Tibial nerve (tissue), 4 donors: ENCODE results near the gene GLRX5.

Experiments
- EP300 ChIP-seq, 2 donors: sonication (generic); formaldehyde crosslinking; IDR thresholded peaks; one replicate each; pipeline ENCODE4 v1.6.1; 2017; ENCODE audit warnings: antibody characterized with exemption in 2 of 2, mild to moderate bottlenecking in 1 of 2
- POLR2A ChIP-seq, 2 donors: fragments of 450-650 bp; IDR thresholded peaks; one replicate each; pipeline ENCODE4 v1.6.1; 2017; ENCODE audit warnings: antibody characterized with exemption in 2 of 2, mild to moderate bottlenecking in 2 of 2, moderate library complexity in 2 of 2
- TF ChIP-seq, protein P1 (sequence below), 5 experiments: fragments of 200-600 bp in 3 of 5; fragments of 450-650 bp in 2 of 5; sonication (generic) in 3 of 5; IDR thresholded peaks; one replicate each; pipeline ENCODE4 v1.5.1; 2016 to 2019; ENCODE audit warnings: antibody characterized with exemption in 5 of 5, mild to moderate bottlenecking in 3 of 5, moderate library complexity in 2 of 5

DNA sequence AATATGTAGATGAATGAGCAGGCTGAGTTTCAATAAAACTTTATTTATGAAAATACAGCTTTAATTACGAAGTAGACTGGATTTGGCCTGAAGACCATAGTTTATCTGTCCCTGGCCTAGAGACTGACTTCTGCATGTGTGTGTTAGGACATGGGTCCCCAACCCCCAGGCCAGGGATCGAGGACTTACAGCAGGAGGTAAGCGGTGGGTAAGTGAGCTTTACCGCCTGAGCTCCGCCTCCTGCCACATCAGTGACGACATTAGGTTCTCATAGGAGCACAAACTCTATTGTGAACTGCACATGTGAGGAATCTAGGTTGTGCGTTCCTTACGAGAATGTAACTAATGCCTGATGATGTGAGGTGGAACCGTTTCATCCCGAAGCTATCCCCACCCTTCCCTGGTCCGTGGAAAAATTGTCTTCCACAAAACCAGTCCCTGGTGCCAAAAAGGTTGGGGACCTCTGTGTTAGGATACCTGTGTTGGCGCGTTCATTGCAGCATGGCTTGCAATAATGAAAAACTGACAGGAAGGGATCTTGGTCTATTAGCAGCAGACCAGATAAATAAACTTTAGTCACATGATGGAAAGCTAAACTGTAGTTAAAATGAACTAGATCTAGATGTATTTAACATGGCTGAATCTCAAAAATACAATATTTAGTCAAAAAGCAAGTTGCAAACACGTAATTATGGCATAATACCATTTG lies 4.1 kb downstream of the GLRX5 start:
- TF ChIP-seq, protein P1, sequence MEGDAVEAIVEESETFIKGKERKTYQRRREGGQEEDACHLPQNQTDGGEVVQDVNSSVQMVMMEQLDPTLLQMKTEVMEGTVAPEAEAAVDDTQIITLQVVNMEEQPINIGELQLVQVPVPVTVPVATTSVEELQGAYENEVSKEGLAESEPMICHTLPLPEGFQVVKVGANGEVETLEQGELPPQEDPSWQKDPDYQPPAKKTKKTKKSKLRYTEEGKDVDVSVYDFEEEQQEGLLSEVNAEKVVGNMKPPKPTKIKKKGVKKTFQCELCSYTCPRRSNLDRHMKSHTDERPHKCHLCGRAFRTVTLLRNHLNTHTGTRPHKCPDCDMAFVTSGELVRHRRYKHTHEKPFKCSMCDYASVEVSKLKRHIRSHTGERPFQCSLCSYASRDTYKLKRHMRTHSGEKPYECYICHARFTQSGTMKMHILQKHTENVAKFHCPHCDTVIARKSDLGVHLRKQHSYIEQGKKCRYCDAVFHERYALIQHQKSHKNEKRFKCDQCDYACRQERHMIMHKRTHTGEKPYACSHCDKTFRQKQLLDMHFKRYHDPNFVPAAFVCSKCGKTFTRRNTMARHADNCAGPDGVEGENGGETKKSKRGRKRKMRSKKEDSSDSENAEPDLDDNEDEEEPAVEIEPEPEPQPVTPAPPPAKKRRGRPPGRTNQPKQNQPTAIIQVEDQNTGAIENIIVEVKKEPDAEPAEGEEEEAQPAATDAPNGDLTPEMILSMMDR (IDR thresholded peaks at IDR 0.05) = no peak
- no peak for TF ChIP-seq POLR2A (IDR thresholded peaks at IDR 0.05)
- no peak for TF ChIP-seq EP300 (IDR thresholded peaks at IDR 0.05)
